OCI-LY3 (cell line): ENCODE results near the gene CCNA1.

Source experiments
- EZH2phosphoT487 ChIP-seq: fragments of 200-600 bp; shearing (Covaris generic); IDR thresholded peaks from 2 replicates; pipeline ENCODE4 v1.6.1; 2018; ENCODE audit warnings: antibody characterized with exemption, mixed run types, low read depth
- TF ChIP-seq, protein P1 (sequence below): fragments of 200-600, 300-600 bp; sonication (generic); IDR thresholded peaks from 2 replicates; pipeline ENCODE4 v1.5.1; 2014; ENCODE audit warnings: antibody characterized with exemption, low read length, low read depth

DNA sequence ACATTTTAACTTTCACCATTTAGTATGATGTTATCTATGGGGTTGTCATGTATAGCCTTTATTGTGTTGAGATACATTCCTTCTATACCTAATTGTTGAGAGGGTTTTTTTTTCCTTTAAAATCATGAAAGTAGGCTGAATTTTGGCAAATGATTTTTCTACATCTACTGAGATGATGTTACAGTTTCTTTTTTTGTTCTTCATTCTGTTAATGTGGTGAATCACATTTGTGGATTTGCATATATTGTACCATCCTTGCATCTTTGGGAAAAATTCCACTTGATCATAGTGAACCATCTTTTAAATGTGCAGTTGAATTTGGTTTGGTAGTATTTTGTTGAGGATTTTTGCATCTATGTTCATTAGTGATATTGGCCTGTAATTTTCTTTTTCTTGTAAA, 29.2 kb downstream of the CCNA1 start:
- TF ChIP-seq, protein P1, sequence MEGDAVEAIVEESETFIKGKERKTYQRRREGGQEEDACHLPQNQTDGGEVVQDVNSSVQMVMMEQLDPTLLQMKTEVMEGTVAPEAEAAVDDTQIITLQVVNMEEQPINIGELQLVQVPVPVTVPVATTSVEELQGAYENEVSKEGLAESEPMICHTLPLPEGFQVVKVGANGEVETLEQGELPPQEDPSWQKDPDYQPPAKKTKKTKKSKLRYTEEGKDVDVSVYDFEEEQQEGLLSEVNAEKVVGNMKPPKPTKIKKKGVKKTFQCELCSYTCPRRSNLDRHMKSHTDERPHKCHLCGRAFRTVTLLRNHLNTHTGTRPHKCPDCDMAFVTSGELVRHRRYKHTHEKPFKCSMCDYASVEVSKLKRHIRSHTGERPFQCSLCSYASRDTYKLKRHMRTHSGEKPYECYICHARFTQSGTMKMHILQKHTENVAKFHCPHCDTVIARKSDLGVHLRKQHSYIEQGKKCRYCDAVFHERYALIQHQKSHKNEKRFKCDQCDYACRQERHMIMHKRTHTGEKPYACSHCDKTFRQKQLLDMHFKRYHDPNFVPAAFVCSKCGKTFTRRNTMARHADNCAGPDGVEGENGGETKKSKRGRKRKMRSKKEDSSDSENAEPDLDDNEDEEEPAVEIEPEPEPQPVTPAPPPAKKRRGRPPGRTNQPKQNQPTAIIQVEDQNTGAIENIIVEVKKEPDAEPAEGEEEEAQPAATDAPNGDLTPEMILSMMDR = no peak
- no peak for TF ChIP-seq EZH2phosphoT487
